Measurements from ENCODE around the gene FBN1.

- TF ChIP-seq, protein P1, sequence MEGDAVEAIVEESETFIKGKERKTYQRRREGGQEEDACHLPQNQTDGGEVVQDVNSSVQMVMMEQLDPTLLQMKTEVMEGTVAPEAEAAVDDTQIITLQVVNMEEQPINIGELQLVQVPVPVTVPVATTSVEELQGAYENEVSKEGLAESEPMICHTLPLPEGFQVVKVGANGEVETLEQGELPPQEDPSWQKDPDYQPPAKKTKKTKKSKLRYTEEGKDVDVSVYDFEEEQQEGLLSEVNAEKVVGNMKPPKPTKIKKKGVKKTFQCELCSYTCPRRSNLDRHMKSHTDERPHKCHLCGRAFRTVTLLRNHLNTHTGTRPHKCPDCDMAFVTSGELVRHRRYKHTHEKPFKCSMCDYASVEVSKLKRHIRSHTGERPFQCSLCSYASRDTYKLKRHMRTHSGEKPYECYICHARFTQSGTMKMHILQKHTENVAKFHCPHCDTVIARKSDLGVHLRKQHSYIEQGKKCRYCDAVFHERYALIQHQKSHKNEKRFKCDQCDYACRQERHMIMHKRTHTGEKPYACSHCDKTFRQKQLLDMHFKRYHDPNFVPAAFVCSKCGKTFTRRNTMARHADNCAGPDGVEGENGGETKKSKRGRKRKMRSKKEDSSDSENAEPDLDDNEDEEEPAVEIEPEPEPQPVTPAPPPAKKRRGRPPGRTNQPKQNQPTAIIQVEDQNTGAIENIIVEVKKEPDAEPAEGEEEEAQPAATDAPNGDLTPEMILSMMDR (IDR thresholded peaks at IDR 0.05): no peak
- no peak for TF ChIP-seq POLR2A (IDR thresholded peaks at IDR 0.05)
Measured at GRCh38 chr15:48590723-48591122, 54.8 kb downstream of the FBN1 start.

Data from esophagus squamous epithelium (tissue), 4 donors.